NB4 (cell line): ENCODE measurements around the gene LXN.

Source experiments
- POLR2A ChIP-seq: IDR thresholded peaks from 2 replicates; pipeline ENCODE4 v1.6.1; 2011; ENCODE audit warnings: mild to moderate bottlenecking; ENCODE audit not compliant: insufficient read length; ENCODE audit errors: extremely low read depth
- TF ChIP-seq, protein P1 (sequence below): IDR thresholded peaks from one replicate; pipeline ENCODE4 v1.5.1; 2012; ENCODE audit warnings: low read depth, low read length

DNA sequence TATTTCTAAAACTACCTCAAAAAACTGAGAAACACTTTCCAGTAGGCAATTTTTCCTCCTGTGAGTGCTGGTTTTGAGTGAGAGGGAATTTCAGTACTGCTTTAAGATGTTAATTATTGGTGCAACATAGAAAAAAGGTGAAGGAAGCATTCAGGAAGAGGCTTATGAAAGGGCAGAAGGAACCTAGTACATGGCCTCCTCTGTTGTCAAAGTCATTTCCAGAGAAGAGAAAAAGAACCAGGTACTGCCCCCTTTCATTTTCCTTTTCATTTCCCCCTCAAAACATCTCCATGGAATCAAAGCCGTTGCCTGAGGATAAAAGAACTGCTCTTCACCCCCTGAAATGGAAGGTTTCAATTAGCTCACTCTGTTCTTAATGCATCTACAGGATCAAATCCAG is 40.0 kb upstream of the LXN start:
- TF ChIP-seq POLR2A: no peak
- TF ChIP-seq, protein P1, sequence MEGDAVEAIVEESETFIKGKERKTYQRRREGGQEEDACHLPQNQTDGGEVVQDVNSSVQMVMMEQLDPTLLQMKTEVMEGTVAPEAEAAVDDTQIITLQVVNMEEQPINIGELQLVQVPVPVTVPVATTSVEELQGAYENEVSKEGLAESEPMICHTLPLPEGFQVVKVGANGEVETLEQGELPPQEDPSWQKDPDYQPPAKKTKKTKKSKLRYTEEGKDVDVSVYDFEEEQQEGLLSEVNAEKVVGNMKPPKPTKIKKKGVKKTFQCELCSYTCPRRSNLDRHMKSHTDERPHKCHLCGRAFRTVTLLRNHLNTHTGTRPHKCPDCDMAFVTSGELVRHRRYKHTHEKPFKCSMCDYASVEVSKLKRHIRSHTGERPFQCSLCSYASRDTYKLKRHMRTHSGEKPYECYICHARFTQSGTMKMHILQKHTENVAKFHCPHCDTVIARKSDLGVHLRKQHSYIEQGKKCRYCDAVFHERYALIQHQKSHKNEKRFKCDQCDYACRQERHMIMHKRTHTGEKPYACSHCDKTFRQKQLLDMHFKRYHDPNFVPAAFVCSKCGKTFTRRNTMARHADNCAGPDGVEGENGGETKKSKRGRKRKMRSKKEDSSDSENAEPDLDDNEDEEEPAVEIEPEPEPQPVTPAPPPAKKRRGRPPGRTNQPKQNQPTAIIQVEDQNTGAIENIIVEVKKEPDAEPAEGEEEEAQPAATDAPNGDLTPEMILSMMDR: no peak
